GM18511 (cell line): Measurements from ENCODE around the gene KCNIP3.

Experiments used
- ATAC-seq: cut with Tn5 transposase; IDR thresholded peaks from one replicate; pipeline ENCODE4 v1.9.1; 2021; ENCODE audit warnings: mild to moderate bottlenecking, moderate library complexity; ENCODE audit not compliant: unreplicated experiment

Gene KCNIP3

GRCh38 chr2:95327861-95328260 lies 30.7 kb downstream of the KCNIP3 start:
- no peak for ATAC-seq

GRCh38 chr2:95328358-95329125 lies 31.4 kb downstream of the KCNIP3 start:
- ATAC-seq = no peak

- ATAC-seq = no peak
These were observed 32.3 kb downstream of the KCNIP3 start for GRCh38 chr2:95329401-95329800.

- no peak for ATAC-seq
These were observed 33.0 kb downstream of the KCNIP3 start for GRCh38 chr2:95329891-95330793.

GRCh38 chr2:95330794-95331338 lies 33.7 kb downstream of the KCNIP3 start:
- no peak for ATAC-seq

GRCh38 chr2:95331606-95332005 lies 34.5 kb downstream of the KCNIP3 start:
- ATAC-seq = no peak

- no peak for ATAC-seq
These were observed 34.9 kb downstream of the KCNIP3 start for GRCh38 chr2:95332036-95332435.

GRCh38 chr2:95333056-95333455 lies 35.9 kb downstream of the KCNIP3 start:
- no peak for ATAC-seq

GRCh38 chr2:95333888-95334338 lies 36.8 kb downstream of the KCNIP3 start:
- ATAC-seq = no peak

- ATAC-seq = no peak
These were observed 37.9 kb downstream of the KCNIP3 start for GRCh38 chr2:95334916-95335641.

GRCh38 chr2:95336406-95336805 lies 39.3 kb downstream of the KCNIP3 start:
- no peak for ATAC-seq

GRCh38 chr2:95337829-95338228 lies 40.7 kb downstream of the KCNIP3 start:
- no peak for ATAC-seq

GRCh38 chr2:95342556-95343320 lies 45.6 kb downstream of the KCNIP3 start:
- ATAC-seq = no peak

- no peak for ATAC-seq
These were observed 46.5 kb downstream of the KCNIP3 start for GRCh38 chr2:95343429-95344214.

- ATAC-seq = no peak
These were observed 47.1 kb downstream of the KCNIP3 start for GRCh38 chr2:95344215-95344583.

GRCh38 chr2:95344656-95345055 lies 47.5 kb downstream of the KCNIP3 start:
- ATAC-seq = no peak

- ATAC-seq = peak; percentile 14
These were observed 48.0 kb downstream of the KCNIP3 start for GRCh38 chr2:95345081-95345562.

- ATAC-seq = peak; percentile 88
These were observed 48.5 kb downstream of the KCNIP3 start for GRCh38 chr2:95345563-95346230.

GRCh38 chr2:95346231-95346737 lies 49.1 kb downstream of the KCNIP3 start:
- no peak for ATAC-seq
